NCI-H2081 treated with DMSO at 0.1 percent for 48 hours (cell line): Measurements from ENCODE around the gene PIGO.

Experiments used
- DNase-seq: peaks from one replicate; lab custom pipeline; 2025; lab: John Stamatoyannopoulos, UW

The PIGO gene

DNA sequence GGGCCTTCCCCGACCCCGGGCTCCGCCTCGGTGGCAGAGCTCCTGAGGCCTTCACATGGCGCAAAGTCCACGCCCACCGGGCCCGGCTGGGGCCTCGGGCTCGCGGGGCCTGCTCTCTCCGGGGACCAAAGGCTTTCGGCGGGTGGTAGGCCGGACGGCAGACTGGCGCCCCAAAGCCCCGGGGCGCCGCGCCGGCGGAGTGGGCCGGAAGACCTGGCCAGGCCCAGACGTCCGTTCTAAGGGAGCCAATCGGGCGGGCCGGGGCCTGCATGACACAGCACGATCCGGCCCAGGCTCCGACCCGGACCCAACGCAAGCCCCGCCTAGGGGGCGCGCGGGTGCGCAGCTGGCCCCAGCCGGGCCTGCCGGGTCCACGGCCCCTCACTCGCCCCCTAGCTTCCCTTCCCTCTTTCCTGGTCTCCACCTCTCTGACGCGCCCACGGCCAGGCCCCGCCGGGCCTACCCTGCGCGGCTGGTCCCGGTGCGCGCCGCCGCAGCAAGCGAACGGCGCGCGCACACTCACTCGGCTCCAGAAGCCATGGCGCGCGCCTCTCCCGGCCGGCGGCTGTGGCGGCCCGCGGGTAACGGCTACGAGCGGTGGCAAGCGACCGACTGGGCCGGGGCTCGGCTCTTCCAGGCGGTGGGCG is 24.5 kb downstream of the PIGO start:
- peak; percentile 8 for DNase-seq

DNA sequence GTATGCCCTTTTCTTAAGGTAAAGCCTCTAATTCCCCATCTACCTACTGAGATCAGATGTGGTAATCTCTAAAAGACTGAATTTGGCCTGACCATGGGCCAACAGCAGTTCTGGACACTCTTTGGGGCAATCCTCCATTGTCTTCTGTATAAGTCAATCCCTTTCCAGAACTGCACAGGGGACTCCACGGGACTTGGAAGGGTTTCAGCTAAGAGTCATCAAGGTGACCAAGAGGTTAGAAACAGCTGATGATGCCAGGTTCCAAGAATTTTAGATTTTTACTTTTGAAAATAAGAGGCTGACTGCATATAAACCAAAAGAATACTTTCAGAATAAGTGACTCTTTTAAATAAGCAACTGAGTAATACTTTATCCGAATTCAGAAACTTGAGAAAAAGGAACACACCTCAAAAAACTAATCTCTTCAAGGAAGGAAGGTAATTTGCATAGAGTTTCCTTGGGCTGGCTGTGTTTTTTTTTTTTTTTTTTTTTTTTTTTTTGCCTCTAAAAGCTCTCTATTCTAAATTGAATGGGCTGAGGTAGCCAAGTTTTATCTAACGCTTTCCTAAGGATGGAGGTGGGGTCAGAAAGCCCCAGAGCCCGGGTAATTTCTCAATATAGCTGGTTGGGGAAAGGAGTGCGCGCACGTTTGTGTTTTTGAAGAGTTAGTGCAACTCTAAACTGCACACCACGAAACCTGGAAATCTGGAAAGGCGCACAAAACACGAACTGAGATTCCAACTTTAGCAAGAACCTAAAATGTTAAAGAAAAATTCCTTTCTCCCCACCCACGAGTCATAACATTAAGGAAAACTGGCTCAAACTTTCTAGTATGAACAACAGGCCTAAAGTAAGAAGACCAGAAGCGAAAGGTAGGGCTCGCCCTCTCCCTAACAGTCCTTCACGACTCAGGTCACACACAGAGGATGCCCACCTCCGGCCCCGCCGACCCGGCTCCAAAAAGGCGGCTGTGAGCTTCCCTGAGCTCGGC is 25.3 kb downstream of the PIGO start:
- DNase-seq = no peak

DNA sequence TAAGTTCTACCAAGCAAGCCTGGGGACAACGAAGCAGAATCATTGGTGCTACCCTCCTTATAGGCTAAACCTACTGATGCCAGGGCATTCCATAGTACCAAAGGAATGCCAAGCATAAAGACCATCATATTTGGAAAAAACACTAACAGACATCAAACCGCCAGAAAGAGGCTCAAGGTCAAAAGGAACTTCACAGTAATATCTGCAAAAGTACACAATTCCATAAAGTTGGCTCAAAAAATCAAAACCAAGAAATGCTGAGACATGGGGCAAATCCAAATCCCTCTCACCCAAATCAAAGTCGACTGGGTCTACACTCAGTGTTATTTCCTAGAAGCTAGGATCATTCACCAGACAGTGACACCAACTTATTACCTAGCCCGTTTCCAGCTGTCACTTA is 27.4 kb downstream of the PIGO start:
- no peak for DNase-seq

DNA sequence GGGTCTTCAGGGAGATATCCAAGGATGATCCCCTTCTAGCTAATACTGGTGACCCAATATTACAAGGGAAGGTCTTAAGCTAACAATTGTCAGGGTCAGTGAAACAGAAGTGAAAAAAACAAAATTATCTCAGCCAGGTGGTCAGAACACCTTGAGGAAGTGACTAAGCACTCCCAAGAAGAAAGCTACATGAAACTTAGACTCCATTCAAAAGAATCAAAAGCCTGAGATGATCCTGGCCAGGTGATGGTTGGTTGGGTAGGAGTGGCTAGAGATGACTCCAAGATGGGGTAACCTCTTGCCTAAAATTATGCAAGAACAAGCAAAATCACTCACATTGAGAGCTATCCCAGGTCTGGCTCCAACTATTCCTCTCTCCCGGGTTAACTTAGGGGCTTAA is 29.3 kb downstream of the PIGO start:
- no peak for DNase-seq

DNA sequence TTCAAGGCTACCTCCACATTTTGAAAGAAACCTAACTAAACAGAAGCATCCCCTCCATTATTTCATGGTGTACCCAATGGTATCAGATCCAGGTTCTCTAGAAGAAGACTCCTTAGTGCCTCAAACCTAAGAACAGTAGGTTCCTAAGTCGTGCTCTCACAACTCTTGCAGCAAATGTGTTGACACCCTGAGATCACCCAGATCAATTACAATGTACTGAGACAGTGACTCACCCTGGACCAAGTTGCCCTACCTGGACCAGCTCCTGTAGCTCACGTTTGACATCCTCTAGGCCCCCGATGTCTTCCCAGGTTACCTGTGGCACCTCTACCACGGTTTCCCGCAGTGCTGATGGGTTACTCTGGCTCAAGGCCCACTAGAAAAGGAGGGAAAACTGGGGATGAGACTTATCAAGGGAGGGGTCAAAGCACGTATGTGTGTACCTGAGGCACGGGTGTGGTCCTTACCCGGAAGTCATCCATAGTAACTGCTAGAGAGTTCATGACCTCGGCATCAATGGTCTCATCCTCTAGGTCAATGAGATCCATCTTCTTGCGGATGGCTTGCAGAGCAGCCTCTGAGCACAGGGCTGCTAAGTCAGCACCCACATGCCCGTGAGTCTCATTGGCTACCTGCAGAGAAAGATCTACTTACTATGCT is 35.7 kb downstream of the PIGO start:
- DNase-seq = no peak

DNA sequence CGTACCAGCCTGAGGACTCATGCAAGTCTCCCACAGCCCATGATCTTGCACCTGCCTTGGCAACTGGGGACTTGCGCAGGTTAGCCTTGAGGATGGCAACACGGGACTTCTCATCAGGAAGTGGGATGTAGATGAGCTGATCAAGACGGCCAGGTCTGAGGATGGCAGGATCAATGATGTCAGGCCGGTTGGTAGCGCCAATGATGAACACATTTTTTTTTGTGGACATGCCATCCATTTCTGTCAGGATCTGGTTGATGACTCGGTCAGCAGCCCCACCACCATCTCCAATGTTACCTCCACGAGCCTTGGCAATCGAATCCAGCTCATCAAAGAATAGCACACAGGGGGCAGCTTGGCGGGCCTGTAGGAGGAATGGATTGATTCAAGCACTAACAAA is 37.0 kb downstream of the PIGO start:
- DNase-seq = no peak

DNA sequence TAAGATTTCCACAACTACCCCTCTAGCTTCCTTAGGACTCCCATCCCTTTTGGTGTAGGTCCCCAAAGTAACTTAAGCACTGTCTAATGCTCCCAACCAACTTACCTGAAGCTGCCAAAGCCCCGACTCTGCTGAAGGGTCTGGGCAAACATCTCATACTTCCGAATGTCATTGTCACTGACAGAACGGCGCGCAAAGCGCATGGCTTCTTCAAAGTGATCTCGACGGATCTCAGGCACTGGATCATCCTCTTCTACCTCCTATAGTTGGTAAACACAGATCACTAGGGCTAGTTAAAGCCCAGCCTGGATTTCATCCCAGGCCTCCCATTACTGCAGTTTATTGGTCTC is 39.1 kb downstream of the PIGO start:
- DNase-seq = no peak

DNA sequence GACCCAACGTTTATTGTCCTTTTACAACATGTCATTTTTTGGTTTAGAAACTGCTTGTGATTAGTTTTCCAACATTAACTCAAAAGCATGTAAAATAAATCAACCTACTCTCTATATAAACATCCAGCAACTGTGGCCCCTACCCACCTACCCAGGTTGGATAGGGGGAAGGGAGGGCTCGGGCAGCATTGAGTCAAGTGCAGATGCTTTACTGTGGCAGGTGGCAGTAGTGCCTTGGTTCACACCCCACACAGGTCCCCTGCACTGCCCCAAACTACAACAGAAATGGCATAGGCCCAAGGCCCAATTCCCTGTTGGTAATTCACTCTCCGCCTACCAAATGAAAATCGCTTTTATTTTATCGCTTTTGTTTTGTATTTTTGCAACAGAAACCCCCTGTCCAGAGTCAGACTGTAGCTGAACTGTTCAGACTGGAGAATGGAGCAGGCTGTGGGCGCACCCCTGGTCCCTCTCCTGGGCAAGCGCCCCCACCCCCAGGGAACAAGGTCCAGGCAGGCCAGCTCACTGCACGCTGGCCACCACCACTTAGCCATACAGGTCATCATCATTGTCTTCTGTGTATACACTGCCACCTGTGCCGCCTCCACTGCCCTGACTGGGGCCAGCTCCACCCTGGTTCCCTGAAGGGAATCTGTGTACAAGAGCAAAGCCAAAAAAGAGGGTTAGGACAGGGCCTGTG is 39.7 kb downstream of the PIGO start:
- no peak for DNase-seq

DNA sequence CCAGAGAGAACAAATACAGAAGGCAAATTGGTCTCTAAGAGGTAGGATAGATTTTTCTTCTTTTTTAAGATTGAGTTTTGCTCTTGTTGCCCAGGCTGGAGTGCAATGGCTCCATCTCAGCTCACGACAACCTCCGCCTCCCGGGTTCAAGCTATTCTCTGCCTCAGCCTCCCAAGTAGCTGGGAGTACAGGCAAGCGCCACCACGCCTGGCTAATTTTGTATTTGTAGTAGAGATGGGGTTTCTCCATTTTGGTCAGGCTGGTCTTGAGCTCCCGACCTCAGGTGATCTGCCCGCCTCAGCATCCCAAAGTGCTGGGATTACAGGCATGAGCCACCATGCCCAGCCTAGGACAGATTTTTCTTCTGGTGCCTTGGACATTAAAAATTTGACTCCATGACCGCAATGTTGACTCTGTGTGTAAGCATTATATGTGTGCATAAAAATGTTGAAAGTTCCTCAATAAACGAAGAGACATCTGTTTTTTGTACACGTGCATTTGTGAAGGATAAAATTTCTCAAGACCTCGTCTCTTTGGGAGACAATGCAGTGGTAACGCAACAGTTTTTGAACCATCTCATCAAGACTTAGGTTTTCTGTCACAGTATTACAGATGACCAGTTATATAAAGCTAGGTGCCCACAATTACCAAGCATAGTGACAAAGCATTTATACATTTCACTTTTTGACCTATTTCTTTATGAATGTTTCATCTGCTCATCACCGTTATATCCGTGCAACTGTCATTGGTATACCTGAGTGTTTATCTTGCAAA is 41.3 kb downstream of the PIGO start:
- no peak for DNase-seq

DNA sequence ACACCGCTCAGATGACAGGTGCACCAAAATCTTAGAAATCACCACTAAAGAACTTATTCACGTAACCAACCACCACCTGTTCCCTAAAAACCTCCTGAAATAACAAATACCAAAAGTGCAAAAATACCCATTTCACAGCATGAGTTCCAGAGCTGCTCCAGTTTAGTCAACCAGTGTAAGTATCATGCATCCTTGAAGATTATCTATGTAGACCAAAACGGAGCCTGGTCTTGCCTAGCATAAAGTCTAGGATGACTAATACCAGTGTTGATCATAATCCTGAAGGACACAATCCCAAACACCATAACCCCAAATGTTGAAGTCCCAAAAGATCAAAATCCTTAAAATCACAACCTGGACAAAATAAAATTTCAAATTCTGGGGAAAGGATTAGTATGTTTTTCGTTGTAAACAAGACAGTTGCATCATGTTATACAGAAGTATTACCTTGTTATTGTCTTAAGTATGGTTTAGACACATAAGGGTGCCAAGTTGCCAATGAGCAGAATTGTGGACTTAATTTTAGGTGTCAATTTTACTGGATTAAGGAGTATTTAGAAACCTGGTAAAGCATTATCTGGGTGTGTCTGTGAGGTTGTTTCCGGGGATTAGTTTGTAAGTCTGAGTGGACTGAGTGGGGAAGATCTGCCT is 42.1 kb downstream of the PIGO start:
- no peak for DNase-seq

DNA sequence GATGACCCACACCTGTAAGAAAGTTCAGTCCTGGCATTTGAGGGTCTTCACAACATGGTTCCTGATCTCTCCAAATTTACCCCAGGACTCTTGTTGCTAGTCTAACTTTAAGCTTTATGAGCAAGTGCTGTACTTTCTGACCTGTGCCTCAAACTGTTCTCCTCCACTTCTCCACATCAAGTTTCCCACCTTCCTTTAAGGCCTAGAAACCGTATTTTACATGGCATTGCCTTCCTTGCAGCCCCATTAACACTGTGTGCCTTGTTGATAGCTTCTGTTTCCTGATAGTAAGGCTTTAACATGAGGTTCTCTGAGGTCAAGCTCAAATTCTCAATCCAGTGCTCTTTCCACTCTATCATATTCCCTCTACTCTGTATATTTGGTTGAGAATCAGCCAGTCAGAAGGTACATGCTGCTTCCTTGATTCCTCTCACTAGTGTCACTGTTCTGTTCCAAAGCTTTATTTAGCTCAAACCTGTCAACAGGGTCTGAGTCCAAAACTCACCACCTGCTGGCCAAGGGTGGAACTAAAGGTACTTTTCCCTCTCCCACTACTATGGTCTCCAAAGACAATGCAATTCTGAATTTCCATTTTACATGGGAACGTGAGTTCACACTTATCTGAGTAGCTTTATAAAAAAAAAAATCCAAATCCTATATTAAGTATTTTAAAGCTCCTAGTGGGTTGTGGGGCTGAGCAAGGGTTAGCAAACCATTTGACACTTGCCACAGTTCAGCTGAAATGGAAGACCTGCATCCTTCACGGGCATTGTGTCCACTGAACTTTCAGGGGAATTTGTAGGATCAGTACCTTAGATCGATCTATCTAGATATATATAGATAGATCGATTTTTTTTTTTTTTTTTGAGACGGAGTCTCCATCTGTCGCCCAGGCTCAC is 45.1 kb downstream of the PIGO start:
- no peak for DNase-seq

DNA sequence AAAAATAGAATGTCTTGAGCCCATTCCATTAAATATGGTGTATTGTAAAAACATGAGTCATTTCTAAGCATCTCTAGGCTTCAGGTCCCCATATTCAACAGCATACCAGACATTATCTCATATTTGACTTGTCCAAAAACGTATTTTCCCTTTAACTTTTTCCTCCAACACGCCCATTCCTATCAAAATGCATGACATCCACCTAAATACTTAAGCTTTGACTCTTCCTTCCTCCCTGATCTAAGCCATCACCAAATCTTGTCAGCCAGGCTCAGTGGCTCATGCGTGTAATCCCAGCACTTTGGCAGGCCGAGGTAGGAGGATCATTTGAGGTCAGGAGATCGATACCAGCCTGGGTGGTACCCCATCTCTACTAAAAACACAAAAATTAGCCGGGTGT is 47.9 kb downstream of the PIGO start:
- DNase-seq = no peak

DNA sequence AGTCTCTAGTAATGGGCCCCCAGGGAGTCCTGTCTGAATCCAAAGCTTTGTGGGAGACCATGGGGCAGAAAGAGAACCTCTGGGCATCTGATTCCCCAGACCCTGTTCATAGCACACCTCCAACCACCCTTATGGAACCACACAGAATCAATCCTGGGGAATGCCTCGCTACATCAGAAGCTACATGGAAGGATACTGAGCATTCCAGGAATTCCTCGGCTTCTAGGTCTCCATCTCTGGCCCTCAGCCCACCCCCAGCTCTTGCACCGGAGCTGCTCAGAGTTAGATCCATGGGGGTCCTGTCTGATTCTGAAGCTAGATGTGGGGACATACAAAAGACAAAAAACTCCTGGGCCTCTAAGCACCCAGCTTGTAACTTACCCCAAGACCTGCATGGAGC is 52.3 kb downstream of the PIGO start:
- no peak for DNase-seq

DNA sequence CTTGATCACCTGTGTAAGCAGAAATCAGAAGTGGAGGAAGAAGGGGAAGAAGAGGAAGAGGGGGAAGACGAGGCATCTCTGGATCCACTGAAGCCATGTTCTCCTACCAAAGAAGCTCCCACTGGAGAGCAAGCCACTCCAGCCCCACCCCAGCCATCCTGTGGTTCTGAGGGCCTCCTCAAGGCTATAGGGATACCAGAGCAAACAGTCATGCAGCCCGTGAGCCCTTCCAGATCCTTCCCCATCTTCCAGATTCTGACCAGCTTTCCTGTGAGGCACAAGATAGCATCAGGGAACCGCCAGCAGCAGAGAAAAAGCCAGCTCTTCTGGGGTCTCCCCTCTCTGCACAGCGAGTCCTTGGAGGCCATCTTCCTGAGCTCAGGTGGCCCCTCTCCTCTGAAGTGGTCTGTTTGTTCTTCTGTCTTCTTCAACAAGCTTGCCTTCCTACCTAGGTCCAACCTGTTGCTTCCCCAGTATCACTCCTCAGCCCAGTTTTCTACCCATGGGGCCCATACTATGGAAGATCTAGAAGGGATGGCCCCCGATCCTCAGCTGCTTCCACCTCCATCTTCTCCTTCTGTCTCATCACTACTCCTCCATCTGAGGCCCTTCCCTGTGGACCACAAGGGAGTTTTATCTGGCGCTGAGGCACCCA is 53.4 kb downstream of the PIGO start:
- no peak for DNase-seq

DNA sequence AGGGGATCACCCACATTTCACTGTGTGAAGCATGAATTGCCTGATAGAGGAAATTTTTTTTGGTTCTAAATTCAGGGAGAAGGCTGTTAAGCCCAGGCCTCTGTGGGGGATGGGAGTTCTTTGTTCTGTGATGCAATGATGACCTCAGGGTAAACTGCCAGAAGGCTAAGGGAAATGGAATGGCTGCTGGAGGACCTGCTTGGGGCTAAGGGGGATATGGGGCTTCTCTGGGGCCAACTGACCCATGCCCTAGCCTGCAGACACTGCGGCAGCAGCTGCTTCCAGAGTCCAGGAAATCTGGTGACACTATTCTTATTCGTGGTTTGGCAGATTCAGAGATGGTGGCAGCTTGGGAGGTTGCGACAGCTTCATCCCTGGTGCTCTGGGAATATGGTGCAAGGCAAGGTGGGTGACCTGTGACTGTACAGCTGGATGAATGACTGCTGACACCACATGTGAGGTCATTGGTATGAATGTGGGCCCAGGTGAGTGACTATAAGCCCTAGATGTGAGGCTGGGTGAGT is 54.2 kb downstream of the PIGO start:
- no peak for DNase-seq
